AG04450 (cell line): ENCODE results near the gene DYNC2I2. TPM values are rescaled to one million over a fixed set of nuclear protein-coding genes. Genes with fewer than 3 reads are reported as not detected.
A peak's percentile ranks its signal among the peaks of the same experiment; 100 is the strongest.

ENCODE experiments used
- CTCF ChIA-PET: fragments of 300-600, 350-600 bp; formaldehyde crosslinking; extraction: SDS; loops from one replicate; lab custom pipeline; 2022; ENCODE audit warnings: antibody characterized with exemption, inconsistent platforms; lab: Charles Lee
- POLR2A ChIA-PET: fragments of 350-600 bp; formaldehyde crosslinking; extraction: SDS; loops from one replicate; lab custom pipeline; 2021; ENCODE audit warnings: antibody characterized with exemption, inconsistent platforms; lab: Yijun Ruan, JAX
- DNase-seq: peaks from one replicate; pipeline ENCODE4 v3.0.0-alpha.2; 2011; ENCODE audit warnings: low read depth, low spot score
- H3K27ac ChIP-seq: one replicate; pipeline ENCODE4 v1.5.1; 2012; ENCODE audit warnings: low read depth, low read length, control low read depth
- H3K27me3 ChIP-seq: one replicate; pipeline ENCODE4 v1.6.0; 2012; ENCODE audit warnings: low read length; ENCODE audit not compliant: control insufficient read depth, insufficient read depth
- H3K4me3 ChIP-seq: 2 replicates; pipeline ENCODE4 v1.5.1; 2011; ENCODE audit warnings: mild to moderate bottlenecking, low read depth, low read length, control low read depth
- H3K9me3 ChIP-seq: 2 replicates; pipeline ENCODE4 v1.5.1; 2012; ENCODE audit warnings: low read length; ENCODE audit not compliant: control insufficient read depth, insufficient read depth
- polyA plus RNA-seq: library from polyadenylated mRNA; depleted of rRNA; stranded (reverse); fragments of >200 nt; gene quantifications from 2 replicates; pipeline ENCODE4 v1.2.3, GENCODE V29; 2011
- TF ChIP-seq, protein P1 (sequence below): IDR thresholded peaks from 2 replicates; pipeline ENCODE4 v1.5.1; 2011; ENCODE audit warnings: low read depth, low read length, control low read depth, inconsistent platforms

The DYNC2I2 gene
- polyA plus RNA-seq, 1 experiment, result 10.9 TPM

DNA sequence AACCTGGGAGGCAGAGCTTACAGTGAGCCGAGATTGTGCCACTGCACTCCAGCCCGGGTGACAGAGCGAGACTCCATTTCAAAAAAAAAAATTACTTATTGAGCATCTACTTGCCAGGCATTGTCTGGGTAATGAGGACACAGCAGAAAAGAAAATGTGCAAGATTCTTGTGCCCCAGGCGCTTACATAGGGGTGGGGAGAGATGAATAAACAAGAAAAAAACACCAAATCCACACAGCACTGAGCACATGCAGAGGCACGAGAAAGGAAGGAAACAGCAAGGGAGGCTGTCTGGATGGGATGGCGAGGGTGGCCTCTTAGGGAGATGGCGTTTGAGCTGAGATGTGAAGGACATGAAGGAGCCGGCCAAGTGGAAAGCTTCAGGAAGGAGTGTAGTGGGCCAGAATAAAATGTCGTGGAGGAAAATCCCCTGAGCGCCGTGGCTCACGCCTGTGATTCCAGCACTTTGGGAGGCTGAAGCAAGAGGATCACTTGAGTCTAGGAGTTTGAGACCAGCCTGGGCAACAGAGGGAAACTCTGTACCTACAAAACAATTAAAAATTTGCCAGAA lies 13.9 kb downstream of the DYNC2I2 start:
- Histone ChIP-seq H3K27me3 (no peaks in the 10 kb centered on the region), H3K27ac (no peak overlapping the region), H3K4me3 (no peak overlapping the region), H3K9me3 (no peaks in the 10 kb centered on the region; the same call in 1 of the 2 replicates)
- DNase-seq, result no peak
- TF ChIP-seq, protein P1, sequence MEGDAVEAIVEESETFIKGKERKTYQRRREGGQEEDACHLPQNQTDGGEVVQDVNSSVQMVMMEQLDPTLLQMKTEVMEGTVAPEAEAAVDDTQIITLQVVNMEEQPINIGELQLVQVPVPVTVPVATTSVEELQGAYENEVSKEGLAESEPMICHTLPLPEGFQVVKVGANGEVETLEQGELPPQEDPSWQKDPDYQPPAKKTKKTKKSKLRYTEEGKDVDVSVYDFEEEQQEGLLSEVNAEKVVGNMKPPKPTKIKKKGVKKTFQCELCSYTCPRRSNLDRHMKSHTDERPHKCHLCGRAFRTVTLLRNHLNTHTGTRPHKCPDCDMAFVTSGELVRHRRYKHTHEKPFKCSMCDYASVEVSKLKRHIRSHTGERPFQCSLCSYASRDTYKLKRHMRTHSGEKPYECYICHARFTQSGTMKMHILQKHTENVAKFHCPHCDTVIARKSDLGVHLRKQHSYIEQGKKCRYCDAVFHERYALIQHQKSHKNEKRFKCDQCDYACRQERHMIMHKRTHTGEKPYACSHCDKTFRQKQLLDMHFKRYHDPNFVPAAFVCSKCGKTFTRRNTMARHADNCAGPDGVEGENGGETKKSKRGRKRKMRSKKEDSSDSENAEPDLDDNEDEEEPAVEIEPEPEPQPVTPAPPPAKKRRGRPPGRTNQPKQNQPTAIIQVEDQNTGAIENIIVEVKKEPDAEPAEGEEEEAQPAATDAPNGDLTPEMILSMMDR, result no peak
- ChIA-PET POLR2A (interaction anchor here (0.6 kb wide), 1 partner anchor 622 kb away, joined by 3 read pairs; no protein-coding TSS in a partner anchor), CTCF (interaction anchor here (1.7 kb wide), 1 partner anchor 175 kb away, joined by 5 read pairs; the partner anchor contains the start of gene ENDOG)

DNA sequence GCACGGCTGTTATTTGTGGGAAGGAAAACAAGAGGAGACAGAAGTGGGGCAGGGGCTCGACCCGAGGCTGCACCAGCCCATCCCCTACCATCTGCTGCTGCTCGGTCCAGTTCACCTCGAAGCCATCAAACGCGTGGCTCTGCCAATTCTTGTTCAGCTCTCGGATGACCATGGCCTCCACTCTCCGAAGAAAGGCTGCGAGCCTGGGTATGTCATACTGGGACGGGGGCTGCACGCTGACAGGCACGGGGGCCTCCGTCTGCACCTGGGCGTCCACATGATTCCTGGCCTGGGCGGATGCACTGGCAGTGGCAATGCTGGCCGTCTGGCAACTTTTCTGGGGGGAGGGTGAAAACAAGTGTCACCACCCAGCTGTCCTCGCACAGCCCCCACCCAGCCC lies 16.0 kb downstream of the DYNC2I2 start:
- Histone ChIP-seq H3K27me3 (no peaks in the 10 kb centered on the region), H3K4me3 (no peak overlapping the region), H3K27ac (no peak overlapping the region), H3K9me3 (no peaks in the 10 kb centered on the region; the same call in 1 of the 2 replicates)
- ChIA-PET CTCF (interaction anchor here (0.5 kb wide), 1 partner anchor 109 kb away, joined by 5 read pairs; no protein-coding TSS in a partner anchor), POLR2A (interaction anchor here (0.5 kb wide), 1 partner anchor 54 kb away, joined by 5 read pairs; no protein-coding TSS in a partner anchor)
- no peak for DNase-seq
- TF ChIP-seq, protein P1, result no peak

DNA sequence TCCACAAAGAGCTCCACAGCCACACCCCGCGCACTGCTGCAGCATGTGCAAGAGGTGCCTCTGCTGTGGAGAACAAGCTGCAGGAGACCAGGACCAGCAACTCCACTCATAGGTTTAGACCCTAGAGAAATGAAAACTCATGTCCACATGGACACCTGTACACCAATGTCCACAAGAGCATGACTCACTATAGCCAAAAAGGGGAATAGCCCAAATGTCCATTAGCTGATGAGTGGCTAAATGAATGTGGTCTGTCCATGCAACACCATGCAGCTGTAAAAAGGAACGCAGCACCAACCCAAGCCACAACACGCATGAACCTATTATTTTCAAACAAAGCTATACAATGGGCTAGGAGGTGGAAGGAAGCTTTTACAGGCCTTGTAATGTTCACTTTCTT lies 18.1 kb downstream of the DYNC2I2 start:
- Histone ChIP-seq H3K27ac (no peak overlapping the region), H3K4me3 (no peak overlapping the region), H3K27me3 (no peaks in the 10 kb centered on the region), H3K9me3 (no peaks in the 10 kb centered on the region; the same call in 1 of the 2 replicates)
- no peak for DNase-seq
- TF ChIP-seq, protein P1, result no peak
- ChIA-PET POLR2A (no interaction called here), CTCF (interaction anchor here (0.9 to 1.6 kb wide), 2 partner anchors 94 to 290 kb away, joined by 3 to 4 read pairs; no protein-coding TSS in a partner anchor)

DNA sequence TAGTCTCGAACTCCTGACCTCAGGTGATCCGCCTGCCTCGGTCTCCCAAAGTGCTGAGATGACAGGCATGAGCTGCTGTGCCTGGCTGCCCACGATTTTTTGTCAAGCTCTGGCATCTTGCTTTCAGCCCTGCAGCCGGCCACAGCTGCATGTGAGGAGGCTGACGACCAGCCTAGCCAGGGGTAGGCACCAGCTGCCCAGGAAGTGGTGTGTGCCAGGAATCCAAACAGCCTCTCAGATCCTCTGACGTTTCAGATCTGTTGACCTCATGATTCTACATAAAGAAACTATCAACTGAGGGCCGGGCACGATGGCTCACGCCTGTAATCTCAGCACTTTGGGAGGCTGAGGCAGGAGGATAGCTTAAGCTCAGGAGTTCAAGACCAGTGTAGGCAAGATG lies 19.0 kb downstream of the DYNC2I2 start:
- ChIA-PET CTCF (interaction anchor here (0.7 kb wide), 1 partner anchor 9 kb away, joined by 3 read pairs; no protein-coding TSS in a partner anchor), POLR2A (no interaction called here)
- H3K4me3 ChIP-seq, result no peak overlapping the region
- H3K27me3 ChIP-seq, result no peaks in the 10 kb centered on the region
- TF ChIP-seq, protein P1, result no peak
- DNase-seq, result peak; percentile 13
- peak overlapping the region; percentile 39 for H3K27ac ChIP-seq
- H3K9me3 ChIP-seq, result no peaks in the 10 kb centered on the region; the same call in 1 of the 2 replicates
